ENCODE results near the gene EPB41L4A.

EPB41L4A gene

DNA sequence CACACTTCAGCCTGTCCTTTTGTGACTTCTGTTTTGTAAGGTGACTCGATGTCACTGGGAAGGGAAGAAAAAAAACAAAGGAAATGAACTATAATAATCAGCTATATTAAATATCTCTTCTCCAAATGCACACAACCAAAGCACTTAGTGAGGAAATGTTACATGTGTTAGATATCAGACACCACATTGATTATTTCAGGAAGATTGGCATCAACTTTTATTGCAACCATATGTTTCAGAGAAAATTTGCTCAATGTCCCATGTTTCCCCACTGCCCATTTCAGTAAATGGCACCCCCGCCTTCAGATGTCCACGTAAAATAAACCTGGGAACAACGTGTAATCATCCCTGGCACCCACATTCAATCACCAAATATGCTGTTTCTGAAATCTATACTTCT, 151.8 kb downstream of the EPB41L4A start:
- no peaks in the 10 kb centered on the region for H3K79me2 ChIP-seq (ENCODE audit: insufficient read depth, low read depth)
- H3K27ac ChIP-seq: no peak overlapping the region
- no peaks in the 10 kb centered on the region for H3K36me3 ChIP-seq (ENCODE audit: insufficient read depth)
- no peaks in the 10 kb centered on the region for H4K20me1 ChIP-seq (ENCODE audit: insufficient read depth)
- H3K4me2 ChIP-seq: no peak overlapping the region
- H3K9ac ChIP-seq: no peak overlapping the region
- no peaks in the 10 kb centered on the region for H3K27me3 ChIP-seq (ENCODE audit: insufficient read depth, low read depth)
- no peak overlapping the region for H3K4me3 ChIP-seq (IDR thresholded peaks at IDR 0.05; ENCODE audit: insufficient read depth, low read depth, low read length)
- peaks cover 21% of the 10 kb centered on the region for H3K4me1 ChIP-seq (ENCODE audit: low read depth, poor library complexity, severe bottlenecking)
- TF ChIP-seq, protein P1, sequence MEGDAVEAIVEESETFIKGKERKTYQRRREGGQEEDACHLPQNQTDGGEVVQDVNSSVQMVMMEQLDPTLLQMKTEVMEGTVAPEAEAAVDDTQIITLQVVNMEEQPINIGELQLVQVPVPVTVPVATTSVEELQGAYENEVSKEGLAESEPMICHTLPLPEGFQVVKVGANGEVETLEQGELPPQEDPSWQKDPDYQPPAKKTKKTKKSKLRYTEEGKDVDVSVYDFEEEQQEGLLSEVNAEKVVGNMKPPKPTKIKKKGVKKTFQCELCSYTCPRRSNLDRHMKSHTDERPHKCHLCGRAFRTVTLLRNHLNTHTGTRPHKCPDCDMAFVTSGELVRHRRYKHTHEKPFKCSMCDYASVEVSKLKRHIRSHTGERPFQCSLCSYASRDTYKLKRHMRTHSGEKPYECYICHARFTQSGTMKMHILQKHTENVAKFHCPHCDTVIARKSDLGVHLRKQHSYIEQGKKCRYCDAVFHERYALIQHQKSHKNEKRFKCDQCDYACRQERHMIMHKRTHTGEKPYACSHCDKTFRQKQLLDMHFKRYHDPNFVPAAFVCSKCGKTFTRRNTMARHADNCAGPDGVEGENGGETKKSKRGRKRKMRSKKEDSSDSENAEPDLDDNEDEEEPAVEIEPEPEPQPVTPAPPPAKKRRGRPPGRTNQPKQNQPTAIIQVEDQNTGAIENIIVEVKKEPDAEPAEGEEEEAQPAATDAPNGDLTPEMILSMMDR (conservative IDR thresholded peaks at IDR 0.05; ENCODE audit: low read depth, low read length): no peak
- no peak overlapping the region for H2AFZ ChIP-seq (ENCODE audit: low read depth)

DNA sequence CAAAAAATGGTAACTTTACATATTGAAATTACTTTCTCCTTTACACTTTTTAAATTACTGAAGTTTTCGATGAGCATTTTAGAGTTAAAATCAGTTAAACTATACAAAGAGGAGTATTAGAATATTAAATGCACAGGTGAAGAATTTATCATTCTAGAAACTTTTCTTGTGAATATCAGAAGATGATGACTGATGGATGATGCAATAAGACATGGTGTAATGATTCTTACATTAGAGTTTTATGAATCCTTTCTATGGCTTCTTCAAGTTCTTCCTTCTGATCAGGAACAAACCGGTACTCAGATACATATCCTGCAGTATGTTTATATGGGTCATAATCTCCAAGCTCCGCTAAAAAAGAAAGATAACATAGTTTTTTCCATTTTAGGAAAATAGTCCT, 154.4 kb downstream of the EPB41L4A start:
- Histone ChIP-seq H3K36me3 (ENCODE audit: insufficient read depth) (no peaks in the 10 kb centered on the region), H3K27me3 (ENCODE audit: insufficient read depth, low read depth) (no peaks in the 10 kb centered on the region), H4K20me1 (ENCODE audit: insufficient read depth) (no peaks in the 10 kb centered on the region), H3K4me3 (IDR thresholded peaks at IDR 0.05; ENCODE audit: insufficient read depth, low read depth, low read length) (no peak overlapping the region), H3K9ac (no peak overlapping the region), H3K4me2 (no peak overlapping the region), H3K27ac (no peak overlapping the region), H3K4me1 (ENCODE audit: low read depth, poor library complexity, severe bottlenecking) (peaks cover under 1% of the 10 kb centered on the region), H2AFZ (ENCODE audit: low read depth) (no peak overlapping the region), H3K79me2 (ENCODE audit: insufficient read depth, low read depth) (no peaks in the 10 kb centered on the region)
- TF ChIP-seq, protein P1 (conservative IDR thresholded peaks at IDR 0.05; ENCODE audit: low read depth, low read length): no peak

DNA sequence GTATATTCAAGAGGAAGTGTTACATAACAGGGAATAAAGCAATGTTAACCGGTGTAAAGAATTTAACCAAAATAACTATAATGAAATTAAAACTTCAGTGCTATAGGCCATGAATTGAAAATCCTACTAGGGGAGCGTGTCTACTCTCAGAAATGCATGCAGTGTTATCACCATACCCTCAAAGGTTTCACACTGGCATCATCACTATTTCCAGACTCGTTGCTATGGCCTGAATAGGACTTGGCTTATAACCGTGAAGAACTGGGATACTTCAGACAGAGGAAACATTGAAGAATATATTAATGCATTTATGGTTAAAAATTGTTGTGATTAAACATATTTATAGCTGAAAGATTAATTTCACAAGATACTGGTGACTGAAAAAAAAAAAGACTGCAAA, 154.9 kb downstream of the EPB41L4A start:
- Histone ChIP-seq H3K9ac (no peak overlapping the region), H3K27ac (no peak overlapping the region), H4K20me1 (ENCODE audit: insufficient read depth) (no peaks in the 10 kb centered on the region), H3K4me1 (ENCODE audit: low read depth, poor library complexity, severe bottlenecking) (no peaks in the 10 kb centered on the region), H3K4me2 (no peak overlapping the region), H3K4me3 (IDR thresholded peaks at IDR 0.05; ENCODE audit: insufficient read depth, low read depth, low read length) (no peak overlapping the region), H3K27me3 (ENCODE audit: insufficient read depth, low read depth) (no peaks in the 10 kb centered on the region), H3K36me3 (ENCODE audit: insufficient read depth) (no peaks in the 10 kb centered on the region), H3K79me2 (ENCODE audit: insufficient read depth, low read depth) (no peaks in the 10 kb centered on the region), H2AFZ (ENCODE audit: low read depth) (no peak overlapping the region)
- TF ChIP-seq, protein P1 (conservative IDR thresholded peaks at IDR 0.05; ENCODE audit: low read depth, low read length): no peak

DNA sequence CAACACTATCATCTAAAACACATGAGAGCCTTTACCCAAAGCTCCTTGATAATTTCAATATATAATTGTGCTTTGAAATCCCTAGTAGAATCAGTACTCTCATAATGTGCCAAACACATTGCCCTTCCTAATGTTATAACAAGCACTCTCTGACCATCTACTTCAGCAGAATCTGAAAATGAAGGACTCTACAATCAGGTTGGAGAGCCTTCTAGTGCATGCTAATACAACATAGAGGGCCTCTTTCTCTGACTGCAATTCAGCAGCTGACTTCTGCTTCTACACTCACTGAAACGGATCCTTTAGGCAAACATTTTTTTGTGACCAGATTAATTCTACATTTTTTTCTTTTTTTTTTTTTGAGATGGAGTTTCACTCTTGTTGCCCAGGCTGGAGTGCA, 155.6 kb downstream of the EPB41L4A start:
- TF ChIP-seq, protein P1 (conservative IDR thresholded peaks at IDR 0.05; ENCODE audit: low read depth, low read length): no peak
- H3K4me3 ChIP-seq (IDR thresholded peaks at IDR 0.05; ENCODE audit: insufficient read depth, low read depth, low read length): no peak overlapping the region
- no peaks in the 10 kb centered on the region for H3K79me2 ChIP-seq (ENCODE audit: insufficient read depth, low read depth)
- H2AFZ ChIP-seq (ENCODE audit: low read depth): no peak overlapping the region
- H3K4me2 ChIP-seq: no peak overlapping the region
- H4K20me1 ChIP-seq (ENCODE audit: insufficient read depth): no peaks in the 10 kb centered on the region
- no peaks in the 10 kb centered on the region for H3K27me3 ChIP-seq (ENCODE audit: insufficient read depth, low read depth)
- no peak overlapping the region for H3K27ac ChIP-seq
- H3K4me1 ChIP-seq (ENCODE audit: low read depth, poor library complexity, severe bottlenecking): no peaks in the 10 kb centered on the region
- H3K9ac ChIP-seq: no peak overlapping the region
- no peaks in the 10 kb centered on the region for H3K36me3 ChIP-seq (ENCODE audit: insufficient read depth)

All from KMS-11 (cell line).